ENCODE data around the gene MARCHF10.

Gene MARCHF10

GRCh38 chr17:62664336-62665120 is 143.6 kb downstream of the MARCHF10 start:
- DNase-seq (ENCODE audit: low read depth in 2 of 3, low spot score in 1 of 3), result no peak

GRCh38 chr17:62663304-62663703 is 144.8 kb downstream of the MARCHF10 start:
- no peak for DNase-seq (ENCODE audit: low read depth in 2 of 3, low spot score in 1 of 3)

GRCh38 chr17:62662855-62663254 is 145.3 kb downstream of the MARCHF10 start:
- DNase-seq (ENCODE audit: low read depth in 2 of 3, low spot score in 1 of 3), result no peak

- no peak for DNase-seq (ENCODE audit: low read depth in 2 of 3, low spot score in 1 of 3)
Observed at GRCh38 chr17:62661337-62661736, 146.8 kb downstream of the MARCHF10 start.

GRCh38 chr17:62660629-62661118 is 147.4 kb downstream of the MARCHF10 start:
- no peak for DNase-seq (ENCODE audit: low read depth in 2 of 3, low spot score in 1 of 3)

GRCh38 chr17:62658136-62658920 is 149.8 kb downstream of the MARCHF10 start:
- DNase-seq (ENCODE audit: low read depth in 2 of 3, low spot score in 1 of 3), result no peak

GRCh38 chr17:62657690-62658089 is 150.4 kb downstream of the MARCHF10 start:
- no peak for DNase-seq (ENCODE audit: low read depth in 2 of 3, low spot score in 1 of 3)

GRCh38 chr17:62657145-62657665 is 150.9 kb downstream of the MARCHF10 start:
- no peak for DNase-seq (ENCODE audit: low read depth in 2 of 3, low spot score in 1 of 3)

GRCh38 chr17:62656446-62656845 is 151.7 kb downstream of the MARCHF10 start:
- DNase-seq (ENCODE audit: low read depth in 2 of 3, low spot score in 1 of 3), result no peak

GRCh38 chr17:62655656-62656055 is 152.5 kb downstream of the MARCHF10 start:
- no peak for DNase-seq (ENCODE audit: low read depth in 2 of 3, low spot score in 1 of 3)

GRCh38 chr17:62653826-62654761 is 154.0 kb downstream of the MARCHF10 start:
- no peak for DNase-seq (ENCODE audit: low read depth in 2 of 3, low spot score in 1 of 3)

GRCh38 chr17:62653002-62653825 is 154.9 kb downstream of the MARCHF10 start:
- DNase-seq (ENCODE audit: low read depth in 2 of 3, low spot score in 1 of 3), result peak; percentile 91 to 95 (median 93)

- DNase-seq (ENCODE audit: low read depth in 2 of 3, low spot score in 1 of 3), result peak in 1 of 3 donors; percentile 22
Observed at GRCh38 chr17:62652251-62653001, 155.7 kb downstream of the MARCHF10 start.
